Stimulated activated CD4-positive, alpha-beta T cell treated with anti-CD3 and anti-CD28 coated beads, Interleukin-12 subunit alpha, Interleukin-12 subunit beta, amount 100 ng/mL, for 24 hours (primary cell): ENCODE results near the gene SLCO4A1.
"Not testable (repeated sequence)": the region's sequence is repeated elsewhere in the genome, so short reads cannot be mapped to it uniquely, and the experiment has no call there.

ENCODE experiments used
- DNase-seq, 2 experiments: peaks; one replicate each; pipeline ENCODE4 v3.0.0-alpha.2; 2020; ENCODE audit warnings: low read depth in 2 of 2

The SLCO4A1 gene

GRCh38 chr20:62623488-62624324 lies 18.6 kb upstream of the SLCO4A1 start:
- DNase-seq, result peak; percentile 64 to 89

GRCh38 chr20:62624325-62624690 lies 18.0 kb upstream of the SLCO4A1 start:
- DNase-seq, result no peak

- no peak for DNase-seq
Observed at GRCh38 chr20:62624719-62625453, 17.4 kb upstream of the SLCO4A1 start.

GRCh38 chr20:62625516-62625915 lies 16.8 kb upstream of the SLCO4A1 start:
- no peak for DNase-seq

- DNase-seq, result no peak
Observed at GRCh38 chr20:62625921-62626547, 16.3 kb upstream of the SLCO4A1 start.

GRCh38 chr20:62627425-62627824 lies 14.9 kb upstream of the SLCO4A1 start:
- DNase-seq, result not testable (repeated sequence)

GRCh38 chr20:62627901-62628612 lies 14.2 kb upstream of the SLCO4A1 start:
- DNase-seq, result no peak

- no peak for DNase-seq
Observed at GRCh38 chr20:62628691-62629090, 13.6 kb upstream of the SLCO4A1 start.

- no peak for DNase-seq
Observed at GRCh38 chr20:62629864-62630470, 12.3 kb upstream of the SLCO4A1 start.

- DNase-seq, result no peak
Observed at GRCh38 chr20:62631336-62632308, 10.7 kb upstream of the SLCO4A1 start.

GRCh38 chr20:62632575-62633090 lies 9.7 kb upstream of the SLCO4A1 start:
- no peak for DNase-seq

GRCh38 chr20:62633598-62634329 lies 8.5 kb upstream of the SLCO4A1 start:
- DNase-seq, result no peak

- no peak for DNase-seq
Observed at GRCh38 chr20:62634330-62634967, 7.9 kb upstream of the SLCO4A1 start.

GRCh38 chr20:62635232-62635631 lies 7.1 kb upstream of the SLCO4A1 start:
- DNase-seq, result no peak

- DNase-seq, result no peak
Observed at GRCh38 chr20:62635852-62636251, 6.5 kb upstream of the SLCO4A1 start.

- no peak for DNase-seq
Observed at GRCh38 chr20:62636446-62636845, 5.9 kb upstream of the SLCO4A1 start.

GRCh38 chr20:62637110-62637509 lies 5.2 kb upstream of the SLCO4A1 start:
- no peak for DNase-seq

- DNase-seq, result no peak
Observed at GRCh38 chr20:62637521-62638054, 4.7 kb upstream of the SLCO4A1 start.
